Tibial nerve (tissue), 3 donors: ENCODE results near the gene RBFA.

Experiments used
- EP300 ChIP-seq, 2 donors: sonication (generic); formaldehyde crosslinking; IDR thresholded peaks; one replicate each; pipeline ENCODE4 v1.6.1; 2017; ENCODE audit warnings: antibody characterized with exemption in 2 of 2, mild to moderate bottlenecking in 1 of 2
- POLR2A ChIP-seq, 2 donors: fragments of 450-650 bp; IDR thresholded peaks; one replicate each; pipeline ENCODE4 v1.6.1; 2017; ENCODE audit warnings: antibody characterized with exemption in 2 of 2, mild to moderate bottlenecking in 2 of 2, moderate library complexity in 2 of 2

DNA sequence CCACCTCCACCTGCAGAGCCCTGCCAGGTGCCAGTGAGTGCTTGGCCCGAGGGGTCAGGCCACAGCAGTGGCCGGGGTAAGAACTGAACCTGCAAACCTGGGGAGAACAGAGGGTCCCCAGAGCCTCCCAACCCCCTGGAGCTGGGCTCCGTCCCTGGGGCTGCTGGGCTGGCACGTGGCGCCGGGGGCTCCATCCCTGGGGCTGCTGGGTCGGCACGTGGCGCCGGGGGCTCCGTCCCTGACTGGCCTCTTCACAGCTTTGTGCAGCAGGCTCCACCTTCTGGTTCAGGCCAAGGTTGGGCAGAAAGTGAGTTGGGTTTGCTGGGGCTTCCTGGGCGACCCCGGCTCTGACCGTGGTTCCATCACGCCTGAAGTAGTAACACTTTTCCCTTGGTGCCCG, 12.2 kb downstream of the RBFA start:
- TF ChIP-seq POLR2A (IDR thresholded peaks at IDR 0.05), result no peak
- TF ChIP-seq EP300 (IDR thresholded peaks at IDR 0.05), result no peak
